Upper lobe of left lung (tissue), 6 donors: ENCODE data around the gene PTX4. TPM values are rescaled to one million over a fixed set of nuclear protein-coding genes. Genes with fewer than 3 reads are reported as not detected.

Experiments
- ATAC-seq, 2 donors: fragments of 200-7000 bp; cut with Tn5 transposase; one replicate each; pipeline ENCODE4 v1.9.1; 2022; ENCODE audit warnings: mild to moderate bottlenecking in 2 of 2, moderate library complexity in 2 of 2; ENCODE audit not compliant: low FRiP score in 2 of 2
- DNase-seq, 2 donors: peaks; one replicate each; pipeline ENCODE4 v3.0.0-alpha.2; 2019 to 2020
- H3K27ac ChIP-seq, 4 donors: fragments of 200-600 bp; sonication (generic); one replicate each; pipeline ENCODE4 v1.5.1; 2016 to 2019
- H3K27me3 ChIP-seq, 4 donors: fragments of 200-600 bp; sonication (generic); one replicate each; pipeline ENCODE4 v1.5.1; 2017 to 2019
- H3K36me3 ChIP-seq, 4 donors: fragments of 200-600 bp; sonication (generic); one replicate each; pipeline ENCODE4 v1.5.1; 2016 to 2019
- H3K4me1 ChIP-seq, 4 donors: fragments of 200-600 bp; sonication (generic); one replicate each; pipeline ENCODE4 v1.5.1; 2018 to 2019
- H3K4me3 ChIP-seq, 4 donors: fragments of 200-600 bp; sonication (generic); one replicate each; pipeline ENCODE4 v1.5.1; 2017 to 2019; ENCODE audit warnings: mild to moderate bottlenecking in 2 of 4, moderate library complexity in 1 of 4
- H3K9me3 ChIP-seq, 4 donors: fragments of 200-600 bp; sonication (generic); one replicate each; pipeline ENCODE4 v1.5.1; 2018 to 2019
- CTCF ChIP-seq, 6 experiments: fragments of 450-650 bp in 4 of 6; fragments of 200-600 bp in 2 of 6; sonication (generic) in 2 of 6; IDR thresholded peaks; one replicate each; pipeline ENCODE4 v1.5.1; 2016 to 2019; ENCODE audit warnings: antibody characterized with exemption in 6 of 6
- EP300 ChIP-seq, 4 donors: sonication (generic); formaldehyde crosslinking; IDR thresholded peaks; one replicate each; pipeline ENCODE4 v1.5.1; 2017; ENCODE audit warnings: antibody characterized with exemption in 4 of 4, control low read depth in 2 of 4
- POLR2A ChIP-seq, 4 donors: fragments of 450-650 bp; IDR thresholded peaks; one replicate each; pipeline ENCODE4 v1.5.1; 2016 to 2017; ENCODE audit warnings: antibody characterized with exemption in 4 of 4, mild to moderate bottlenecking in 2 of 4
- POLR2AphosphoS5 ChIP-seq, 2 donors: sonication (generic); formaldehyde crosslinking; IDR thresholded peaks; one replicate each; pipeline ENCODE4 v1.5.1; 2017; ENCODE audit warnings: antibody characterized with exemption in 2 of 2
- WGBS, 2 donors: methylation state at CpG; one replicate each; pipeline ENCODE4 v1.1.5; 2017 to 2018; 5-methylcytosine and 5-hydroxymethylcytosine counted together
- total RNA-seq, 6 donors: library from RNA; depleted of rRNA in 4 of 6; stranded (reverse); fragments of >200 nt in 4 of 6; gene quantifications; one replicate each; pipeline versions ENCODE4 v1.1.0 to v1.2.1, GENCODE V29; 2016 to 2021
- donor health status: DM: no; HTN: no; CAD: no; lungs with moderate emphysema.
- donor health status: DM: no; HTN: yes; CAD: no; lungs with severe emphysema.

Gene PTX4
- total RNA-seq, 6 donors from 2014 or later, result 0.30 to 0.34 (median 0.34) TPM; not detected in 3

GRCh38 chr16:1438229-1439057 is 50.3 kb downstream of the PTX4 start:
- Histone ChIP-seq H3K27ac (no peak overlapping the region), H3K4me3 (no peak overlapping the region), H3K27me3 (no peaks in the 10 kb centered on the region), H3K9me3 (no peaks in the 10 kb centered on the region), H3K4me1 (no peaks in the 10 kb centered on the region), H3K36me3 (no peaks in the 10 kb centered on the region)
- 71 to 74% methylated on average over 11 to 14 of the region's 35 CpGs for WGBS, 2 donors
- ATAC-seq, result no peak
- no peak for TF ChIP-seq POLR2AphosphoS5 (IDR thresholded peaks at IDR 0.05)
- TF ChIP-seq EP300 (IDR thresholded peaks at IDR 0.05), result no peak
- no peak for TF ChIP-seq CTCF (IDR thresholded peaks at IDR 0.05)
- TF ChIP-seq POLR2A (IDR thresholded peaks at IDR 0.05), result no peak
- DNase-seq, result peak in 1 of 2 donors; percentile 72

GRCh38 chr16:1437606-1438005 is 51.1 kb downstream of the PTX4 start:
- H3K36me3 ChIP-seq, result no peaks in the 10 kb centered on the region
- ATAC-seq (no peak), DNase-seq (peak in 1 of 2 donors; percentile 81)
- no peak overlapping the region for H3K4me3 ChIP-seq
- H3K27ac ChIP-seq, result no peak overlapping the region
- H3K27me3 ChIP-seq, result no peaks in the 10 kb centered on the region
- H3K4me1 ChIP-seq, result no peaks in the 10 kb centered on the region
- TF ChIP-seq EP300 (IDR thresholded peaks at IDR 0.05), result no peak
- no peak for TF ChIP-seq POLR2AphosphoS5 (IDR thresholded peaks at IDR 0.05)
- no peak for TF ChIP-seq POLR2A (IDR thresholded peaks at IDR 0.05)
- TF ChIP-seq CTCF (IDR thresholded peaks at IDR 0.05), result no peak
- 95% methylated on average over 8 of the region's 22 CpGs; no CpG with 5 or more reads in 1 of the 2 donors for WGBS, 2 donors
- no peaks in the 10 kb centered on the region for H3K9me3 ChIP-seq

- 78 to 86% methylated on average over 32 to 47 of the region's 47 CpGs for WGBS, 2 donors
Measured at GRCh38 chr16:1436731-1437355, 51.9 kb downstream of the PTX4 start.

GRCh38 chr16:1435921-1436697 is 52.6 kb downstream of the PTX4 start:
- TF ChIP-seq CTCF (IDR thresholded peaks at IDR 0.05) (no peak), POLR2A (IDR thresholded peaks at IDR 0.05) (no peak), EP300 (IDR thresholded peaks at IDR 0.05) (no peak), POLR2AphosphoS5 (IDR thresholded peaks at IDR 0.05) (no peak)
- Histone ChIP-seq H3K4me1 (no peaks in the 10 kb centered on the region), H3K4me3 (no peak overlapping the region), H3K9me3 (no peaks in the 10 kb centered on the region), H3K36me3 (no peaks in the 10 kb centered on the region), H3K27ac (no peak overlapping the region), H3K27me3 (no peaks in the 10 kb centered on the region)
- WGBS, 2 donors, result 86 to 89% methylated on average over 13 to 30 of the region's 32 CpGs
- ATAC-seq (no peak), DNase-seq (peak in 1 of 2 donors; percentile 79)

More at GRCh38 chr16:1436731-1437355, 51.9 kb downstream of the PTX4 start:
- H3K9me3 ChIP-seq, result no peaks in the 10 kb centered on the region
- no peaks in the 10 kb centered on the region for H3K27me3 ChIP-seq
- H3K4me3 ChIP-seq, result no peak overlapping the region
- no peak overlapping the region for H3K27ac ChIP-seq
- DNase-seq, result peak in 1 of 2 donors; percentile 85
- ATAC-seq, result no peak
- TF ChIP-seq POLR2AphosphoS5 (IDR thresholded peaks at IDR 0.05) (no peak), CTCF (IDR thresholded peaks at IDR 0.05) (no peak), POLR2A (IDR thresholded peaks at IDR 0.05) (no peak), EP300 (IDR thresholded peaks at IDR 0.05) (no peak)
- no peaks in the 10 kb centered on the region for H3K4me1 ChIP-seq
- no peaks in the 10 kb centered on the region for H3K36me3 ChIP-seq

Other genes starting within 250 kb of the PTX4 start
- 100 to 1,000 TPM in 3 of 6 donors, 10 to 100 TPM in 2, 1 to 10 TPM in 1; 6.4 to 207 (median 99.8) TPM for gene TPSAB1, start 248.2 kb downstream of the PTX4 start, total RNA-seq
- gene TPSD1, start 232.9 kb downstream of the PTX4 start, total RNA-seq, result 10 to 100 TPM in 2 of 6 donors, 1 to 10 TPM in 4; 1.3 to 14.0 (median 6.4) TPM
- gene UBE2I, start 179.3 kb downstream of the PTX4 start, total RNA-seq, result 100 to 1,000 TPM in 1 of 6 donors, 10 to 100 TPM in 5; 51.4 to 113 (median 92.0) TPM
- gene BAIAP3, start 155.3 kb downstream of the PTX4 start, total RNA-seq, result 10 to 100 TPM in 3 of 6 donors, 1 to 10 TPM in 3; 3.2 to 57.6 (median 11.5) TPM
- gene TSR3, start 137.1 kb downstream of the PTX4 start, total RNA-seq, result 10 to 100 TPM; 55.6 to 74.5 (median 65.1) TPM
- 100 to 1,000 TPM in 1 of 6 donors, 10 to 100 TPM in 5; 32.8 to 106 (median 93.0) TPM for gene GNPTG, start 137.0 kb downstream of the PTX4 start, total RNA-seq
- gene UNKL, start 74.2 kb downstream of the PTX4 start, total RNA-seq, result 10 to 100 TPM in 5 of 6 donors, 1 to 10 TPM in 1; 7.6 to 83.8 (median 28.0) TPM
- gene UQCC4, start 68.2 kb downstream of the PTX4 start, total RNA-seq, result 10 to 100 TPM in 3 of 6 donors, 1 to 10 TPM in 3; 3.1 to 16.3 (median 9.9) TPM
- 1 to 10 TPM in 1 of 6 donors, under 1 TPM in 1, not detected in 4; 0.27 to 2.2 TPM for gene PERCC1, start 57.9 kb downstream of the PTX4 start, total RNA-seq
- gene CCDC154, start 44.4 kb downstream of the PTX4 start, total RNA-seq, result 1 to 10 TPM in 4 of 6 donors, under 1 TPM in 1, not detected in 1; 0.30 to 5.4 (median 2.9) TPM
- gene CLCN7, start 13.9 kb downstream of the PTX4 start, total RNA-seq, result 100 to 1,000 TPM in 4 of 6 donors, 10 to 100 TPM in 2; 78.0 to 463 (median 147) TPM
- 100 to 1,000 TPM in 1 of 6 donors, 10 to 100 TPM in 5; 13.8 to 130 (median 41.5) TPM for gene TELO2, start 4.4 kb upstream of the PTX4 start, total RNA-seq
- 100 to 1,000 TPM in 1 of 6 donors, 10 to 100 TPM in 5; 31.4 to 112 (median 48.4) TPM for gene TMEM204, start 44.7 kb upstream of the PTX4 start, total RNA-seq
- 100 to 1,000 TPM in 1 of 6 donors, 10 to 100 TPM in 5; 32.1 to 152 (median 49.8) TPM for gene IFT140, start 123.1 kb upstream of the PTX4 start, total RNA-seq
- gene CRAMP1, start 123.4 kb upstream of the PTX4 start, total RNA-seq, result 10 to 100 TPM; 16.3 to 57.6 (median 20.6) TPM
- gene JPT2, start 189.3 kb upstream of the PTX4 start, total RNA-seq, result 10 to 100 TPM; 15.8 to 60.5 (median 38.3) TPM
- gene MAPK8IP3, start 217.3 kb upstream of the PTX4 start, total RNA-seq, result 100 to 1,000 TPM in 2 of 6 donors, 10 to 100 TPM in 4; 46.4 to 505 (median 71.9) TPM